GM12872 (cell line): ENCODE results near the gene VSTM4.

Experiments
- TF ChIP-seq, protein P1 (sequence below): IDR thresholded peaks from 3 replicates; pipeline ENCODE4 v1.5.1; 2011; ENCODE audit warnings: low read depth, mild to moderate bottlenecking, low read length, moderate library complexity; ENCODE audit not compliant: insufficient read depth

Gene VSTM4

DNA sequence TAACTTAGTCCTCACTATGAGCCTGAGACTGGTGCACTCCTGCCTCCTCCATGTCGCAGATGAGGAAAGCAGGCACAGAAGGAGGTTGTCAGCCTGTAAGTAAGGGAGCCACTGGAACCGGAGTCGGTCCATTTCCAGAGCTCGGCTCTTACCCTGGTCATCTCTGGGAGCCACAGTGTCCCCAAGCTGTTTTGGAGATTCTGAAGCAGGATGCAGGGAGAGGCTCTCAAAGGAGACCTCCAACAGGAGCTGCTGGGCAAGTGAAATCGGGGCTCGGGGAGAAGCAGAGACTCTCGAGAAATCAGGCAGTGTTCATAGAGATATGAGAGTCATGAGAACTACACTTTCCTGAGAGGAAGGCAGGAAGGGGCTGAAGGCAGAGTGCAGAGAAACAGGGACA, 39.0 kb downstream of the VSTM4 start:
- TF ChIP-seq, protein P1, sequence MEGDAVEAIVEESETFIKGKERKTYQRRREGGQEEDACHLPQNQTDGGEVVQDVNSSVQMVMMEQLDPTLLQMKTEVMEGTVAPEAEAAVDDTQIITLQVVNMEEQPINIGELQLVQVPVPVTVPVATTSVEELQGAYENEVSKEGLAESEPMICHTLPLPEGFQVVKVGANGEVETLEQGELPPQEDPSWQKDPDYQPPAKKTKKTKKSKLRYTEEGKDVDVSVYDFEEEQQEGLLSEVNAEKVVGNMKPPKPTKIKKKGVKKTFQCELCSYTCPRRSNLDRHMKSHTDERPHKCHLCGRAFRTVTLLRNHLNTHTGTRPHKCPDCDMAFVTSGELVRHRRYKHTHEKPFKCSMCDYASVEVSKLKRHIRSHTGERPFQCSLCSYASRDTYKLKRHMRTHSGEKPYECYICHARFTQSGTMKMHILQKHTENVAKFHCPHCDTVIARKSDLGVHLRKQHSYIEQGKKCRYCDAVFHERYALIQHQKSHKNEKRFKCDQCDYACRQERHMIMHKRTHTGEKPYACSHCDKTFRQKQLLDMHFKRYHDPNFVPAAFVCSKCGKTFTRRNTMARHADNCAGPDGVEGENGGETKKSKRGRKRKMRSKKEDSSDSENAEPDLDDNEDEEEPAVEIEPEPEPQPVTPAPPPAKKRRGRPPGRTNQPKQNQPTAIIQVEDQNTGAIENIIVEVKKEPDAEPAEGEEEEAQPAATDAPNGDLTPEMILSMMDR, result no peak

DNA sequence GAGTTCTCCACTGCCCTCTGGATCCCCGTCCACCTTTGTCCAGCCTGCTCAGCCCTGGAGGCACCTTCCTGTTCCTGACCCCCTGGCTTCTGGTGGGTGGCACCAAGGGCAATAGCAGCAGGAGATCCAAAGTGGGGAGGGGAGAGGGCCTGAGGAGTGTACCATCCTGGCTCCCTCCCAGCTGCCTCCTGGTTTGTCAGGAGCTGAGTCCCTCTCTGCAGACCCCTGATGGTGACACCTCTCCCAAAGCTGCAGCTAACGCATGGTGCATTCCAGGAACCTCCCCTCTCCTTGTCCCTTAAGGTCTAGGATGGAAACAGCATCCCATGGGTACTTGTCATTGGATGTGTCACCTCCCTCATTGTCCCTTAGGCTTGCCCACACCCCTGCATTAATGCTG, 39.6 kb downstream of the VSTM4 start:
- TF ChIP-seq, protein P1, result no peak

DNA sequence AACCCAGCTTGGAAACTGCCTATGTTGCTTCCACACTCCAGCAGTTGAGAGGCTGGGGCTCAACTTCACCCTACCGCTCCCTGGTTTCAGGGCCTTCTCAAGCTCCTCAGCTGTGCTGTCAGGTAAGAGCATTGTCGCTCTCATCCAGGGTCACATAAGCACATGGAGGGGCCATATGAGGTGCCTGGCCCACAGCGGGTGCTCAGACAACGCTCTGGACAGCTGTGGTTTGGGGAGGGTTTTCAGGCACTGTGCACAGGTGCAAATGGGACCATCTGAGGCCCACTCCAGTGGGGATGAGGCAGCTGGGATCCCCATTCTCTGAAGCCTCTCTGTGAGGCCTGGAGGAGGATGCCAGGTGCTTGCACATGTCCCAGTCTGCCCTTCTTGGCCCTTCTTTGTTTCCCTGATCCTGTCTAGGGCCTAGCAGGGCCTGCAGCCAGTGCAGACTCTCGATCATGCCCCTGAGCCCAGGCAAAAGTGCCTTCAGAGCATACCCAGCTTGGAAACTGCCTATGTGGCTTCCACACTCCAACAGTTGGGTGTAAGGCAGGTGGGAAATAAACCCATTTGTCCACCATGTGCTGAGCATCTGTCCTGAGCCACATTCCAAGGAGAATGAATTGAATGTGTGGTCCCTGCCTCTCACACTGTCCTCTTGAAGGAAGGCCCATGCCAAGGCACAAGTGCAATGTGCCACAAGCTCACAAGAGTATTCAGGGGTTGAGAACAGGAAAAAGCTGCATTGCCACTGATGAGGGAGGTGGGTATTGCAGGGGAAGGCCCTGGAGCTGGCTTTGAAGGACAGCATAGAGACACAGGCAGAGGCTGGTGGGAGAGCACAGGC, 40.3 kb downstream of the VSTM4 start:
- TF ChIP-seq, protein P1, result no peak

DNA sequence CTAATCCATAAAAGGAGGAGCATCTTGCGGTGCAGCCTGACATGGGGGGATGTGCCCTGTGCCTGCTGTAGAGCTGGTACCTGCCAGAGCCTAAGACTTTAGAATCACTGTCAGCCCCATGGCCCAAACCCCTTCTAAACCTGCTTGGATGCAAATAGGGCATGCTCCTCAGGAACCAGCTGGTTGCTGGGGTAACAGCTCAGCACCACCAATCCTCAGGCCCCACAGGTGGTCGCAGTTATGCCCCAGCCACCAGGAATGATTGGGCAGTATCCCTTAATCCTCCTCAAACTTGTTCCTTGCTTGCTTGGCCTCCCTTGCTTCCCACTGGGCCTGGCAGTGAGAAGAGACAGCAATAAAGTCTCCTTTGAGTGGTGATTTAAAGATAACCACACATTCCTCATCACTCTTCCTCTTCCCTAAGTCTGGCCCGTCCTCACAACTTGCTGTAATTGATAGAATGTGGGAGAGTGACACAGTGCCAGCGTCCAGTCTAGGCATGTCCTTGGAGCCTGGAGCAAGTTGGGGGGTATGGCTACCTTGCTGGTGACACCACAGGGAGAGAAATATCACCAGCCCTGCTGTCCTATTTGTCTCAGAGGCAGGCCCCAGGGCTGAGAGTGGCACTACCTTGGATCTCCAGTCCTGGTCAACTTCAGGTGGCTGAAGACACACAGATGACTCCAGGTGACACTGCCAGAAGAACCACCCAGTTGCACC, 43.0 kb downstream of the VSTM4 start:
- TF ChIP-seq, protein P1, result no peak

DNA sequence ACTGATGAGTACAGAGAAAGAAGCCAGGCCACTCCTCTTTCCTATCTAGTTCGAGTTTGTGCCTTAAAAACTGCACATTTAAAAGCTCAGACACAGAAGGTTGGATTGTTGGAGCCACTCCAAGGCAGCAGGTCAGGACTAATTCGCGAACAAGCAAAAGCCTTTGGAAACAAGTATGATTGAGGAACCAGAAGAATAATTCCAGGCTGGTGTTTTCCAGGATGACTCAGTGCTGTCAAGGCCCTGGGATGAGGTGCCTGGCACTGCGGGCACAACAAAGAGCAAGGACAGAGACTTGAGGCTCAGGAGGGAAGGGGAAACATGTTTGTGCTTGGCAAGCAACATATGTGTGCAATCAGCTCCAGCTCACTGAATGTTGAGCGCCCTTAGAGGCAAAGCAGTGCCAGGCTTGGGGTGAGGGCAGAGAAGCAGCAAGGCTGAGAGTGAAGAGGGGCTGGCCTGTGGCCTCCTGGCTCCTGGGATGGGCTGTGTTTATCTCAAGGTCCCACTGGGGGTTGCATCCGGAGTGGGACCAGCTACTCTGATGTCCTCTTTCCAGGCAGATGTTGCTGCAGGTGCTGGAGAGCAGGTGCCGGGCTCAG, 44.1 kb downstream of the VSTM4 start:
- TF ChIP-seq, protein P1, result no peak

DNA sequence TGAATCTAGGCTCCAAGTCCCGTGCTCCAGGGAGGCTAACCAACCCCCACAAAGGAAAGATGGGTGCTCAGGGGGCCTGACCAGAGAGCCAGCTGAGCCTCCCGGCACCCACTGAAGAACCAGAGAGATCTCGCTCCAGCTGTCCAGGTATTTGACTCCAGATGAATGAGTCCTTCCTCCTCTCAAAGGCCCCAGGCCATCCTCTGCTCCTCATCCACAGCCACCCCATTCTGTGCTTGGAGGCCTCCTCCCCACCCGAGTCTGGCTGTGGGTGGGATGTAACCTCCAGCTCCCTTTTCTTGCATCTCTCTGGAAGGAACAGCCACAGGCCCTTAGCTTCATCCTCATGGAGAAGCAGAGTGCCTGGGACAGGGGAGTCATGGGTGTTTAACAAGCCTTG, 44.6 kb downstream of the VSTM4 start:
- TF ChIP-seq, protein P1, result no peak

DNA sequence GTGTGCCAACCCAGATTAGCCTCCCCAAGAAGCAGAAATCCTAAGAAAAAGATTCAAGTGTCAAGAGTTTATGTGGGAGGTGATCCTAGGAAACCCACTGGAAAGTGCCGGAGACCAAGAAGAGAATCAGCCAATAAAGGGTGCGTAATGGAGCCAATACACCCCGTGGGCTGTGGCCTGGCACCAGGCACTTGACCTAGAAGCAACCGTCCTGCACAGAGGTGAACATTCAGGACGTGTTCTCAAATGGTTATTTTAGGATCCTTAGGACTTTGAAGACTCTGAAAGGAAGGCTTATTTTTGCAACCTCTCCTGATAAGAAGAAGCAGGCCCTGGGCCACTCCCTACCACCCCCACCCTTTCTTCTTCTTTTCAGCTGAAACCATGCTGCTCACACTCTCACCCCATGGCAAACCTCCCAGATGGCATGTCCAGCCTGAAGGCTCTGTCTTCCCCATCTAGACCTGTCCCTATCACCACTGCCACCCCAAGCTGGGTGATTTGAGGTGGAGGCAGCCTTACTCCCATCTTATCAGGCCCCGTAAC, 46.6 kb downstream of the VSTM4 start:
- TF ChIP-seq, protein P1, result no peak
